Loucy (cell line): ENCODE results near the gene PAGE4.

ENCODE experiments used
- CTCF ChIP-seq: fragments of 200-600 bp; sonication (generic); conservative IDR thresholded peaks from 2 replicates; pipeline ENCODE4 v1.5.1; 2014; ENCODE audit warnings: mild to moderate bottlenecking, antibody characterized with exemption, low read length
- EZH2phosphoT487 ChIP-seq: fragments of 200-600 bp; IDR thresholded peaks from 2 replicates; pipeline ENCODE4 v1.6.1; 2018; ENCODE audit warnings: antibody characterized with exemption, mild to moderate bottlenecking, moderate library complexity, borderline replicate concordance

GRCh38 chrX:49848275-49848674 lies 19.2 kb downstream of the PAGE4 start:
- TF ChIP-seq CTCF (no peak), EZH2phosphoT487 (no peak)
